HepG2 (cell line): Measurements from ENCODE around the gene EYA3. TPM values are rescaled to one million over a fixed set of nuclear protein-coding genes. Genes with fewer than 3 reads are reported as not detected.

Experiments used
- ATAC-seq: fragments of 200-7000 bp; cut with Tn5 transposase; 3 replicates; pipeline ENCODE4 v1.9.1; 2020; ENCODE audit warnings: mild to moderate bottlenecking, moderate library complexity
- BruUV-seq: library from RNA; stranded (reverse); fragments of 400-500 nt; replicated peaks from 2 replicates; lab custom pipeline; 2021; lab: Mats Ljungman, UMichigan
- CTCF ChIA-PET: fragments of 300-600 bp; formaldehyde crosslinking; extraction: SDS; loops from one replicate; lab custom pipeline; 2021; ENCODE audit warnings: low total read pairs, inconsistent platforms, low intra/inter-chr PET ratio; lab: Yijun Ruan, JAX
- POLR2A ChIA-PET: fragments of 350-600 bp; sonication (Branson Sonifier 250); formaldehyde crosslinking; loops from one replicate; lab custom pipeline; 2020; ENCODE audit warnings: antibody characterized with exemption, inconsistent platforms; lab: Yijun Ruan, JAX
- DNase-seq: peaks from one replicate; pipeline ENCODE4 v3.0.0-alpha.2; 2015; ENCODE audit warnings: low spot score
- FAIRE-seq: peaks from 3 replicates; lab custom pipeline; 2011; peaks lifted over from hg19 to GRCh38; lab: Jason Lieb, UNC
- H2AFZ ChIP-seq: one replicate; pipeline ENCODE4 v1.6.1; 2011; ENCODE audit warnings: low read length, inconsistent platforms
- H3K27ac ChIP-seq: fragments of 300-600 bp; 3 replicates; pipeline ENCODE4 v1.8.0; 2011; ENCODE audit warnings: mixed run types, mild to moderate bottlenecking, mixed read lengths, low read length, inconsistent platforms; ENCODE audit not compliant: insufficient read depth; ENCODE audit errors: extremely low read length
- H3K27me3 ChIP-seq, 2 experiments: fragments of 200-600 bp in 1 of 2; 2 replicates in 1 of 2; 3 replicates in 1 of 2; pipeline versions ENCODE4 v1.6.0 to v1.8.0; 2011; ENCODE audit warnings: low read length in 2 of 2, mild to moderate bottlenecking in 2 of 2, moderate library complexity in 2 of 2, inconsistent platforms in 1 of 2; ENCODE audit not compliant: insufficient read depth in 2 of 2, control insufficient read depth in 1 of 2
- H3K36me3 ChIP-seq, 2 experiments: fragments of 200-600 bp in 1 of 2; replicated peaks in 1 of 2; 2 replicates in 1 of 2; 3 replicates in 1 of 2; pipeline versions ENCODE4 v1.5.1 to v1.8.0; 2011; ENCODE audit warnings: low read length in 2 of 2, inconsistent platforms in 1 of 2; ENCODE audit not compliant: insufficient read depth in 2 of 2, control insufficient read depth in 1 of 2
- H3K4me1 ChIP-seq: 2 replicates; pipeline ENCODE4 v1.5.1; 2012; ENCODE audit warnings: low read length, inconsistent platforms; ENCODE audit not compliant: insufficient read depth
- H3K4me2 ChIP-seq: 2 replicates; pipeline ENCODE4 v1.6.0; 2011; ENCODE audit warnings: low read depth, low read length, inconsistent platforms
- H3K4me3 ChIP-seq, 3 experiments: fragments of 200-600 bp in 1 of 3; sonication (generic), shearing (Covaris generic) in 1 of 3; replicated peaks in 1 of 3; 2 replicates each; pipeline ENCODE4 v1.5.1; 2011 to 2016; ENCODE audit warnings: low read length in 3 of 3, inconsistent platforms in 2 of 3, low read depth in 2 of 3, mild to moderate bottlenecking in 2 of 3, control low read depth in 1 of 3, mixed read lengths in 1 of 3; ENCODE audit not compliant: insufficient read depth in 1 of 3
- H3K79me2 ChIP-seq: one replicate; pipeline ENCODE4 v1.6.1; 2011; ENCODE audit warnings: low read length, inconsistent platforms; ENCODE audit not compliant: insufficient read depth
- H3K9ac ChIP-seq: 2 replicates; pipeline ENCODE4 v1.6.0; 2011; ENCODE audit warnings: mild to moderate bottlenecking, low read depth, low read length, inconsistent platforms; ENCODE audit not compliant: insufficient read depth
- H3K9me3 ChIP-seq: 2 replicates; pipeline ENCODE4 v1.5.1; 2012; ENCODE audit warnings: mild to moderate bottlenecking, low read length
- H4K20me1 ChIP-seq: 2 replicates; pipeline ENCODE4 v1.6.0; 2011; ENCODE audit warnings: inconsistent platforms, mild to moderate bottlenecking, low read length, moderate library complexity; ENCODE audit not compliant: insufficient read depth
- AHR ChIP-seq: IDR thresholded peaks from 2 replicates; pipeline ENCODE4 v1.6.1; 2018; ENCODE audit warnings: missing genetic modification reagents, missing compliant biosample characterization
- MBNL3 ChIP-seq: fragments of 250-450 bp; sonication (Bioruptor Pico); conservative IDR thresholded peaks from 2 replicates; pipeline ENCODE4 v1.8.0; 2022; ENCODE audit warnings: mild to moderate bottlenecking, inconsistent platforms
- MYNN ChIP-seq: sonication (generic); formaldehyde crosslinking; IDR thresholded peaks from 2 replicates; pipeline ENCODE4 v1.4.0; 2020; ENCODE audit warnings: mild to moderate bottlenecking, low read depth, missing genetic modification reagents
- MYPOP ChIP-seq: sonication (generic); formaldehyde crosslinking; IDR thresholded peaks from 2 replicates; pipeline ENCODE4 v1.8.1; 2023; ENCODE audit warnings: mild to moderate bottlenecking, moderate library complexity, missing genetic modification reagents
- POLR2G ChIP-seq: fragments of 200-400 bp; formaldehyde crosslinking; IDR thresholded peaks from 2 replicates; pipeline ENCODE4 v1.6.1; 2018; ENCODE audit warnings: mild to moderate bottlenecking, low read depth, low read length, moderate library complexity
- SMYD3 ChIP-seq: sonication (generic); formaldehyde crosslinking; IDR thresholded peaks from 2 replicates; pipeline ENCODE4 v1.8.1; 2023; ENCODE audit warnings: mild to moderate bottlenecking, missing genetic modification reagents
- SP5 ChIP-seq: IDR thresholded peaks from 2 replicates; pipeline ENCODE4 v1.6.1; 2016; ENCODE audit warnings: low read depth, borderline replicate concordance
- TRIM22 ChIP-seq: fragments of 450-650 bp; IDR thresholded peaks from 2 replicates; pipeline ENCODE4 v1.6.1; 2017
- ZBTB42 ChIP-seq: sonication (generic); formaldehyde crosslinking; IDR thresholded peaks from 2 replicates; pipeline ENCODE4 v1.5.0; 2020; ENCODE audit warnings: mild to moderate bottlenecking, missing genetic modification reagents
- ZGPAT ChIP-seq: IDR thresholded peaks from 2 replicates; pipeline ENCODE4 v1.6.1; 2016; ENCODE audit warnings: mild to moderate bottlenecking
- ZHX2 ChIP-seq, 2 experiments: sonication (generic) in 1 of 2; formaldehyde crosslinking in 1 of 2; IDR thresholded peaks; 2 replicates each; pipeline versions ENCODE4 v1.6.1 to v1.9.0; 2014 to 2022; ENCODE audit warnings: antibody characterized with exemption in 1 of 2, borderline replicate concordance in 1 of 2, inconsistent platforms in 1 of 2, low read depth in 1 of 2, missing genetic modification reagents in 1 of 2
- ZKSCAN5 ChIP-seq: sonication (generic); formaldehyde crosslinking; IDR thresholded peaks from 2 replicates; pipeline ENCODE4 v1.5.1; 2020; ENCODE audit warnings: mild to moderate bottlenecking, missing genetic modification reagents
- ZNF329 ChIP-seq: sonication (generic); formaldehyde crosslinking; IDR thresholded peaks from 2 replicates; pipeline ENCODE4 v1.9.0; 2021; ENCODE audit warnings: low read depth, mild to moderate bottlenecking, missing genetic modification reagents
- ZNF576 ChIP-seq: sonication (generic); formaldehyde crosslinking; IDR thresholded peaks from 2 replicates; pipeline ENCODE4 v1.4.0; 2020; ENCODE audit warnings: mild to moderate bottlenecking, missing genetic modification reagents
- WGBS: methylation state at CpG from one replicate; pipeline ENCODE4 v1.1.6; 2017; ENCODE audit warnings: low lambda C conversion rate; 5-methylcytosine and 5-hydroxymethylcytosine counted together
- in situ Hi-C: cut with HindIII; loops from 2 replicates; pipeline ENCODE4 v1.10.0; 2017; ENCODE audit warnings: low pct_unique_long_range_greater_than_20kb; ENCODE audit not compliant: extremely low pct_ligation_motif_present
- intact Hi-C: fragments of 100-400 bp; cut with micrococcal nuclease; formaldehyde crosslinking; loops from one replicate; pipeline ENCODE4 v1.10.0; 2022; ENCODE audit not compliant: unreplicated experiment
- polyA plus RNA-seq, 8 experiments: library from polyadenylated mRNA; depleted of rRNA in 3 of 8; stranded (reverse) in 7 of 8; unstranded in 1 of 8; fragments of >200 nt; fragmentation: Illumina TruSeq in 4 of 8; extraction: Trizol in 4 of 8; gene quantifications; 2 replicates each; pipeline versions ENCODE4 v1.2.1 to v1.2.3, GENCODE V29; 2011 to 2016; ENCODE audit warnings: low read depth in 4 of 8, missing spikeins in 1 of 8, mixed read lengths in 1 of 8; ENCODE audit not compliant: insufficient read depth in 1 of 8
- total RNA-seq, 5 experiments: library from RNA; depleted of rRNA; stranded (reverse); fragments of >200 nt; fragmentation: Illumina TruSeq; extraction: Trizol; gene quantifications; 2 replicates each; pipeline ENCODE4 v1.2.3, GENCODE V29; 2016; ENCODE audit warnings: low read depth in 1 of 5

Gene EYA3
- total and polyA plus RNA-seq, 2 of the 13 experiments (the other 11 are each of a cell fraction or from before 2014, with no cell fraction given): 13.9 to 19.7 TPM

- WGBS: 95% methylated on average over 1 of the region's 1 CpG
- POLR2A ChIA-PET: interaction anchor here (1.9 kb wide), 1 partner anchor 13 kb away, joined by 8 read pairs; the partner anchor contains the start of gene EYA3
- no peak overlapping the region for H3K4me2 ChIP-seq
- no TSS peak for BruUV-seq
- ATAC-seq: no peak
- no peak overlapping the region for H3K27ac ChIP-seq
- FAIRE-seq: no peak
- H3K4me1 ChIP-seq: peaks cover 34% of the 10 kb centered on the region
- CTCF ChIA-PET: no interaction called here
- H3K9ac ChIP-seq: no peak overlapping the region
- H3K79me2 ChIP-seq: peaks cover 61% of the 10 kb centered on the region
- intact Hi-C loops (no loop called here), in situ Hi-C loops (loop anchor here (25.0 kb wide), 1 partner anchor 287 kb away; the partner anchor contains the start of gene PHACTR4)
- H4K20me1 ChIP-seq: no peaks in the 10 kb centered on the region
- no peaks in the 10 kb centered on the region for H3K9me3 ChIP-seq
- H3K4me3 ChIP-seq: no peak overlapping the region
- no peak for DNase-seq
- H3K36me3 ChIP-seq: no peaks in the 10 kb centered on the region; a peak in 3 of 5 replicates
- no peaks in the 10 kb centered on the region for H3K27me3 ChIP-seq
- no peak overlapping the region for H2AFZ ChIP-seq
- TF ChIP-seq SMYD3 (CRISPR knock-in tag) (no peak), ZHX2 (IDR thresholded peaks at IDR 0.05; ENCODE audit: low read depth) (no peak), ZHX2 (CRISPR knock-in tag; IDR thresholded peaks at IDR 0.05; ENCODE audit: borderline replicate concordance) (no peak), AHR (CRISPR knock-in tag) (no peak), MBNL3 (CRISPR knock-in tag) (no peak), ZBTB42 (no peak), ZNF329 (CRISPR knock-in tag) (no peak), POLR2G (no peak), ZNF576 (CRISPR knock-in tag) (no peak), MYPOP (no peak), TRIM22 (no peak), ZGPAT (no peak), MYNN (CRISPR knock-in tag) (no peak), ZKSCAN5 (CRISPR knock-in tag) (no peak), SP5 (no peak)
Observed at GRCh38 chr1:28074892-28075511, 13.4 kb downstream of the EYA3 start.
